GM18508 (cell line): ENCODE measurements around the gene SGTA.

Experiments
- ATAC-seq: cut with Tn5 transposase; IDR thresholded peaks from one replicate; pipeline ENCODE4 v1.9.1; 2021; ENCODE audit warnings: moderate number of reproducible peaks; ENCODE audit not compliant: insufficient read depth, unreplicated experiment

Gene SGTA

DNA sequence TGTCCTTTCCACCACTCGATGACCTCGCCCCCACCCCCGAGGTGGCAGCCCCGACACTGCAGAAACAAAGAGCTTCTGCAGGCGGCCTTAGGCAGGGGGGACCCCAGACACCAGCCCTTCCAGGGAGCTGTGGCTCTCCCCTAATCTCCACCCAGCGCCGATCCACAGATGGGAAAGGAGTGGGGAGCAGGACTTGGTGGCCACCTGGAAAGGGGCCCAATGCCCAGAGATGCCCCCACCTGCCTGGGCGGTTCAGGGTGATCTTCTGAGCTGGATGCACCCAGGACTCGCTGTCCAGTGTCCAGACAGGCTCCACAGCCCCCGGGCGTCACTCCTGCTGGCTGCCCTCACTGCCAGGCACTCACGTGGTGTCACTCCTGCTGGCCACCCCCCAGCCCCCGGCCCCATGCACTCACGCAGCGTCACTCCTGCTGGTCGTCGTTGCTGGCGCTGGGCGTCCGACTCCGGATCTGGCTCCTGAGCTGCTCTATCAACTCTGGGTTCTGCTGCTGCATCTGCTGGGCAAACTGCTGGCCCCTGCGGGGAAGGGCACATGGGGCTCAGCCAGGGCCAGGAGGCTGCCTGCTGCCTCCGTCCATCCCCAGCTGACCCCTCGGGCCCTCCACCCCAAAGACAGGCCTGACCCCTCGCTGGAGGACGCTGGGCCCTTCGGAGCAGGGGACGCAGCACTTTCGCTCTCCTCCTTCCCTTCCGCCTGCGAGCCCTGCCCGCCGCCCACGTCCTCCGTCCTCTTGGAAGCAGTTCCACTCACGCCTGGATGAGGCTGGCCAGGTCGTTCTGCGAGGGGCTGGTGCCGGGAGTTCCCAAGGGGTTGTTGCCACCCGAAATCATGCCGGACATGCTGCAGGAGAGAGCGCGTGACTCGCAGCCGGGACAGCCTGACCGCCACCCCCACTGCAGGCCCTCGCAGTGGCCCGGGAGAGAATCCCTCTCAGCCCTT is 25.9 kb downstream of the SGTA start:
- ATAC-seq, result no peak

DNA sequence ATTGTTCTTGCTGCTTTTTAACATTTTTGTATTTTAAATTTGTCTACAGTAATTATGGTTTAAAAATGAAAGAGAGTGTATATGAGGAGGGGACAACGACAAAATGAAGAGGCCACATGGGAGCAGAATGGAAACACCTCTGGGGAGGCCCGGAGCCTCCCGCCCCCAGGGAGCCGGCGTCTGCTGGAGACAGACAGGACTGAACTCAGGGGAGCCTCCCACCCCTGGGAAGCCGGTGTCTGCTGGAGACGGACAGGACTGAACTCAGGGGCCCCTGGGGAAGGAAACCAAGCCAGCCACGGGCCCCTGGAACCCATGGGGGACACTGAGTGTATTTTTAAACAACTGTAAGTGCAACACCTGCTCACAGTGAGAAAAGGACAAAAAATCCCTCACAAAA is 26.6 kb downstream of the SGTA start:
- ATAC-seq, result no peak

DNA sequence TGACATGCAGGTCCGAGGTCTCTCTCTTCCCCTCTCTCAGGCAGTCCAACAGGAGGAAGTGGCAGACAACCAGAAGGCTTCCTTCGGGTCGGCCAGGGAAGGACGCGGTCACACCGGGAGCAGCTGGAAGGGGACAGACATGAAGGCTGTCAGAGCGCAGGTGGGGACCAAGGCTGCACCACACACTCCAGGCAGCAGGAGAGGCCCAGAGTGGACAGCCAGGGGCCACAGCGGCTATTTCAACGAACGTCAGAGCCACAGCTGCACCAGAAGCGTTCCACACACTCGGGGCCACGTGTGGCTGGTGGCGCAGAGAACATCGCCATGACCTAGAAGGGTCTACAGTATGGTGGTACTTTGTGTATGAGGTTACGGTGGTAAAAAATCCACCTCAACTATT is 27.3 kb downstream of the SGTA start:
- ATAC-seq, result no peak

DNA sequence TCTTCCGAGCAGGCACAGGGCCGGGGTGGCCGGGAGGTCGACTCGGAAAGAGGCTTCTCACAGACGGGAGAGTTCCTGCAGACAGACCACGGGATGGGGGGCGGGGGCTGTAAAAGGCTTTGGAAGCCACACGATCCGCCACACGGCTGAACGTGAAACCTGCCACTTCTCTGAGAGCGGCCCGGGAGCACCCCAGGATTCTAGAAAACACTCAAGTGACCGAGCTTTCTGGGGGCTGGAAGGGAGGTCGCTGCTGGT is 27.7 kb downstream of the SGTA start:
- ATAC-seq, result no peak

DNA sequence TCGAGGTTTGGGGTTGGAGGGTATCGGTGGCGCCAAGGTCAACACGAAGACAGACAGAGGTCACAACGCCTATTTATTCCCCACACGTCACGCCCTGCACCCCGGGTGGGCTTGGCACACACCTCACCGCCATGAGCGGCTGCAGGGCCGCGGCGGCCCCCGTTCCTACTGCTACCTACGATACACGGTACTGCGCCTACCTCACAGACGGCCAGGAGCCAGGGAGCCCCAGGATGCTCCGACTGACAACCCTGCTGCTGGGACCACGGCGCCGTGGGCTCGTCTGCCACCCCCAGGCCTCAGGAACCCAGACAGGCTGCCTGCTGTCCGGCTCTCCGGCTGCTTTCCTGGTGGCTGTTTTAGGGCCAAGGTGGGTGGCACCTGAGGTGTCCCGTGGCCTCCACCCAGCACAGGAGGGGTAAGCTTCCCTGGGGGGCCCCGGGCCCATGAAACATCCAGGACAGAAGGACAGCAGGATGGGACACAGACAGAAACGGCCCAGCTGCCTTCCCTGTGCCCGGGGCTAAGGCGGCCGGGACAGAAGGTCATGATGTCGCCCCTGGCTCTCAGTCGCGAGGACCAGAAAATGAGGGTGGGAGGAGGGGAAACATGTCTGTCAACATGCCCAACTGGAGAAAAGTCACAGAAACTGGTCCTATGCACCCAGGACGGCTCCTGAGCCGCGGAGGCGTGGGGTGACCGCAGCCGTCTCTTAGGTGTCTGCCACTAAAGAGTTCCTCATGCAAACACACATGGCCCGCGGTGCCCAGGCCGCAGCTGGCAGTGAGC is 28.2 kb downstream of the SGTA start:
- ATAC-seq, result no peak

DNA sequence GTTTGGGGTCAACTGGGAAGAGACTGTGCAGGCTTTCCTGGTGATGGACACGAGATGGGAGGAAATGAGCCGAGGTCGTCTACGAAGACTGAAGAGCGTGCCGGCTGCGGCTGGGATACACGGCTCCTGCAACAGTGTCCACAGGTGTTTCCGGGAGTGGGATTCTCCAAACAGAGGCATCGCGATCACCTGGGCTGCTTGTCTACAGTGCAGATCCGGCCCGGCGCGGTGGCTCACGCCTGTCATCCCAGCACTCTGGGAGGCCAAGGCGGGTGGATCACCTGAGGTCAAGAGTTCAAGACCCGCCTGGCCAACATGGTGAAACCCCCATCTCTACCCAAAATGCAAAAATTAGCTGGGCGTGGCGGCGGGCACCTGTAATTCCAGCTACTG is 31.6 kb downstream of the SGTA start:
- ATAC-seq, result no peak

DNA sequence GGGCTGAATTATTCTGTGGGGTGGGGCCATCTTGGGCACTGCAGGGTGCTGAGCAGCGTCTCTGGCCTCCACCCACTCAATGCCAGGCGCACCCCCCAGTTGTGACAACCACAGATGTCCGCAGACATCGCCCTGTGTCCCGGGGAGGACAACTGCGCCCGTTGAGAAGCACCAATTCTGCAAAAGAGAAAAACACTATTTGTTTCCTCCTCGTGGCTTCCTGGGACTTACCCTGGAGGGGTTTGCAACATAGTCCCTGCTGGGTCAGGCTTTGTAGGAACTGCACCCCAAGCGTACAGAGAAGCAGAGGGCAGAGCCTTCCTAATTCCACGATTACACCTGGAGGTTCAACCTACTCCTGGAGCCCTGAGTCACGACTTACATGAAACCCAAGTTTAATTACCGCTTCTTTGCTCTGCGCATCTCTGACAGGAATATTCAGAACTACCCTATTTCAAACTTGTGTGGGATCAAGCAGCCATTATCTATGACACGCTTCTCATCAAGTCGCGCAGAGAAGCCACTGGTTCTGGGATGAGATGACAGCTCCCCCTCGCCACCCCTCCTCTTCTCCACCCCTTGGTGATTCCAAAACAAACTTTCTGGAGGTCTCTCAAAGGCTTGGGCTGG is 32.1 kb downstream of the SGTA start:
- no peak for ATAC-seq

DNA sequence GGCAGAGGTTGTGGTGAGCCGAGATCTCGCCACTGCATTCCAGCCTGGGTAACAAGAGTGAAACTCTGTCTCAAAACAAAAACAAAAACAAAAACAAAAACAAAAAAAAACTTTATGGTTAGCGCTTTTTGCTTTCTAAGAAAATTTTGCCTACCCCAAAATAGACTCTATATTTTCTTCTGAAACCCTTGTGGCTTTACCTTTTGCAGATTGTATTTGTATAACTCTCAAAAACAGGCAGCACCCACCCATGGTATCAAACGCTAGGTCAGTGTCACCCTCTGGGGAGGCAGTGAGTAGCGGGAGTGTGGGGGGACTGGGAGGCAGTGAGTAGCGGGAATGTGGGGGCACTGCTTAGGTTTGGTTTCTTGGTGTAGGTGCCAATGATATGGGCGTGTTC is 35.7 kb downstream of the SGTA start:
- ATAC-seq, result no peak

DNA sequence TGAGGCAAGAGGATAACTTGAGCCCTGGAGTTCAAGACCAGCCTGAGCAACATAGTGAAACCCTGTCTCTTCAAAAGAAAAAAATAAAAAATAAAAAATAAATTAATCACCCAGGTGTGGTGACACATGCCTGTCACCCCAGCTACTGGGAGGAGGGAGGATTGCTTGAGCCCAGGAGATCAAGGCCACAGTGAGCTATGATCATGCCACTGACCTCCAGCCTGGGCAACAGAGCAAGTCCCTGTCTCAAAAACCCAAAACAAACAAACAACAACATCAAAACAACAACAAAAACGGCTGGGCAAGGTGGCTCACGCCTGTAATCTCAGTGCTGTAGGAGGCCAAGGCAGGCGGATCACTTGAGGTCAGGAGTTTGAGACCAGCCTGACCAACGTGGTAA is 39.0 kb downstream of the SGTA start:
- ATAC-seq, result no peak

DNA sequence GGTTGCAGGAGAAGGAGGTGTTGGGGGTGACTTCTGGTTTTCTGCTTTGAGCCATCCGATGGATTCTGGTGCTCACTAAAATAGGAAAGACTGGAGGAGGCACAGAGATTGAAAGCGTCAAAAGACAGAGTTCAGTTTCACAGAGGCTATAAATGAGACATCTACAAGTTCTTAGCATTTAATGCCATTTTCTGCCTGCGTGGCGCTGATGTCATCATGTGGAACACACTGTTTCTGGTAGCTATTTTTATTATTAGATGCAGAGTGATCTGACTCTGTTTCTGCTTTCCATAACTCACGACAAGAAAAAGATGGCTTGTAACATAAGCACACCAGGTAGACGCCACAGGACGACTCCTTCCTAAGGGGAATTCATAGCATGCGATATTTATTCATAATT is 40.0 kb downstream of the SGTA start:
- no peak for ATAC-seq

DNA sequence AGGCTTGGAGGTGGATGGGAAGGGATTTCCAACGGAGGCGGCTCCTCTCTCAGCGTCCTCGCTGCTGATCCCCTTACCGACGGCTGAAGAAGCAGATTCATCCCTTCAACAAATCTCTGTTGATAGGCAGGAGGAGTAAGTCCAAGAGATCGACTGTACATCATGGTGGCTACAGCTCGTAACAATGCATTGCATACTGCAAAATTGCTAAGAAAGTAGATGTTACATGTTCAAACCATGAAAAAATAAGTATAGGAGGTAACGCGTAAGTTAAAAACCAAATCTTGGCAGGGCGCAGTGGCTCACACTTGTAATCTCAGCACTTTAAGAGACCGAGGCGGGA is 42.8 kb downstream of the SGTA start:
- ATAC-seq, result no peak

DNA sequence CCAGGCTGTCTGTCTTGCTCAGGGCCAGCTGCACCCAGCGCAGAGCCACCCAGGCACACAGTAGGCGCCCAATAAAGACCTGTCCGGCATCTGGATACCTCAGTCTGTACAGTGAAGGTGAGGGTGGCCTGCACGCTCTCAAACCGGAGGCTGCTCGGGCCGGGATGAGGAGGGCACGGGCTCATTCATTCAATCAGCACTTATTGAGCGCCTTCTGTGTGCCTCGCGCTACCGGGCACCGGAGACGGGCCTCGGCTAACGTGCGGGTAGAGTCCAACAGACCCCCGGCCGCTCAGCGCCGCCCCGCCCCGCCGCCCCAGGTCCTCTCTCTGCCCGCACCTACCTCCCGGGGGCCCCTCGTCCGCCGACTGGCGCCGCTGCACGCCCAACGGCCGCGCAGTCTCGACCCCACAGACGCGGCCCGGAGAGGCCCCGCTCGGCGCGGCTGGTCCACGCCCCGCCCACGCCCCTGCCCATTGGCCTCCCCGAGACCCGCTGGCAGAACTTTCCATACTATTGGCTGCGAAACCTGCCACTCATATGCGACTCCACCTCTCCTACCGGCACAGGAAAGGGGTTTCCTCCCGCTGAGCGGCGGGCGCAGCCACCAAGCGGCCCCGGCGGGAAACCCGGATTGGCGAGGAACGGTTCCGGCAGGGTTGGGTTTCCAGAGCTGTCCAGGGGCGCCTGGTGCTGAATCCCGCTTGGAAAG is 43.3 kb downstream of the SGTA start, which contains the start of gene SLC39A3:
TSS of gene SLC39A3 (minus strand) at position 416 of the 712 bp plus-strand sequence. CDS start 2,760 bp downstream, outside the sequence.
- peak; percentile 61 for ATAC-seq

DNA sequence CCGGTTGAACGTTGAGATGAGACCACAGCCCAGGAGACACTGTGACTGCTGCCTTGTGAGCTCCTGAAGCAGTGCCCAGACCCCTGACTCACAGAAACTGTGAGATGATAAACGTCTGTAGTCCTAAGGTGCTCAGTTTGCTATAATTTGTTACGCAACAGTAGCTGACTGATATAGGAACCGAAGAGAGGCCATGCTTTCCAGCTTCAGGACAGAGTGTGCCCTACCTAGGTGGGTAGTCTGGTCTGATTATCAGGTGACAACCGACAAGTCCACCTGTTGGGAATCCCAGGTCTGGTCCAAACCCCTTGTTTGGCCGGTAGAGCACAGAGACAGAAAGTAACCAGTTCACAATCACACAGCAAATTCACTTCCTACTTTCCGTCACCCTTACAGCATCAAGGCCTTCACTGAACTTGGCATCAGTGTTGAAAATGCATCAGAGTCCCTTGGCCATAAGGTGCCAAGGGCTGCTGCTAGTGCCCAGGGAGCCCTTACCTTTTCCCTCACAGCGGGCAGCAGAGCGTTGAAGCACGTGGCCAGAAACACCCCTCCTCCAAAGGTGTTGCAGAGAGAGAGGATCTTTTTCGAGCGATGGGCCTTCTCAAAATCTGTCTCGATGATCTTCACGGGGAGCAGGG is 46.4 kb downstream of the SGTA start:
- ATAC-seq, result no peak

DNA sequence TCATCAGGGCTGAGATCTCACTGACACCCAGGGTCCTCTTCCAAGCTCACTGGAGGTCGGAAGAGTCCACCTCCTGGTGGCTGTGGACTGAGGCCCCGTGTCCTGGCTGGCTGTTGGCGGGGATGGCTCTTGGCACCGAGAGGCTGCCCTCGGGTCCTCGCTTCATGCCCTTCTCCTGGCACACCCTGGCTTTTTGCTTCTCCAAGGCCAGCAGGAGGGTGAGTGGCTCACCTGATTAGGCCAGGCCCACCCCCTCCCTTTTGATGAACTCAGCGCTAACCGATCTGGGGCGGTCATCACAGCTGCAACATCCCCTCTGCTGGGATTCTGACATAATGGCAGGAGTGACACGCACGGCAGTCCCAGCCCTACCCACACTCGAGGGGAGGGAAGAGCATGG is 47.7 kb downstream of the SGTA start:
- no peak for ATAC-seq

DNA sequence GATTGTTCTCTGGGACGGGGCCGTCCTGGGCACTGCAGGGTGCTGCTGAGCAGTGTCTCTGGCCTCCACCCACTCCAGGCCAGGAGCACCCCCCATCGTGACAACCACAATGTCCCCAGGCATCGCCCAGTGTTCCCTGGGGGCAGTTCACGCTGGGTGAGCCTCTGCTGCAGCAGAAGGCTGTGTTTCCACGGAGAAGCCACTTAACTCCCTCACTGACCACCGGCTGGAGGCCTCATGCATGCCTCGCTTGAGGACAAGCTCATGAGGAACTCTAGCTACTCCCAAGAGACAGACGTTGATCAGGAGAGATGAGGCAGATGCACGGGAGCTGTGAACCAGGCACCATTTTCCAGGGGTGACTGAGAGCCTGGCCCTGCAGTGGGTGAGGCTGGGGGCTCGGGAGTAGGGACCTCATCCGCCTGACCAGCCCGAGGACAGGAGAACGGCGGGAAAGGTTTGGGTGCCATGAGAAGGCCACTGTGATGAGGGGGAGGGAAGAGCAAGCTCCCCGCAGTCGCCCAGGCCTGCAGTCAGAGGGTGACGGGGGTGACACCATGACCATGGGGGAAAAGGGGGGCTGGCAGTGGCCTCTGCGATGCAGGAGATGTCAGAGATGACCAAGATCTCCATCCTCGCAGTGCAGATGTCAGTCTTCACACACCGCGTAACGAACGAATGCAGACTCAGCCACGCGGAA is 48.3 kb downstream of the SGTA start:
- ATAC-seq, result no peak

DNA sequence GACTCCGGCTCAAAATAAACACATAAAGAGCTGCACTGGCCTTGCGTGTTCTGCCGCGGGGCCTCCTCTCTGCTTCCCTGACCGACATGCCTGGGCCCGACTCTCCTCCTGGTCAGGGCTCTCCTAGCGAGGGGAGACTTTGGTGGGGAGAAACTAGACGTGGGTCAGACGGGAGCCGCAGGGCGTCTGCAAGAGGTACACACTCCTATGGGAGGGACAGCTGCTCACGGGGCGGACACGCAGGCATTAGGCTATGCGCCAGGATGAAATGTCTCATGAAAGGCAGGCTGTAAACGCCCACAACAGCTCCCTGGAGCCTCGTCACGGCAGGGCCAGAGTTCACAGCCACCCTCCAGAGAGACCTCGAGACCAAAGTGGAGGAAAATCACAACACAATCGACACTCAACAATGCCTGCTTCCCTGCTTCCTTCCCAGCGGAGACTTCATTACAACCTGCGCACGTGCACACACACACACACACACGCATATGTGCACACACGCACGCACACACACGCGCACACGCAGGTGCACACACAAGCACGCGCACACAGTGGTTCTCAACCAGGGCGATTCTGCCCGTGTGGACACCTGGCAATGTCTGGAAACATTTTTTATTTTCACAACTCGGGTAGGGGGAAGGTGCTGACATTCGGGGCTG is 49.0 kb downstream of the SGTA start:
- no peak for ATAC-seq

DNA sequence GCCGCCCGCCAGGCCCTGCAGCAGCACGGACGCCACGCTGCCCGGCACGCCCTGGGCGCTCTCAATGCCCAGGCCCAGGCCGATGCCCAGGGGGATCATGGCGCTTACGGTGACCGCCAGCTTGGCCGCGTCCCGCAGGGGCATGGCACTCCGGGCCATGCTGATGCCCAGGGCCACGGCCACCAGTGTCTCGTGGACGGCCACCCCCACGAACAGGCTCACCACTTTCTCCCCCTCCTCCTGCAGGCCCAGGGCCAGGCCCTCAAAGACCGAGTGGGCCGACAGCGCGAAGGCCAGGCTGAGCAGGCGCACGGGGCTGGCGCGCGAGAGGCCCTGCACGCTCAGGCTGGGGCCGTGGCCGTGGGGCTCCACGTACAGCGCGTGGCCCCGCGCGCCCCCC is 50.2 kb downstream of the SGTA start:
- no peak for ATAC-seq

DNA sequence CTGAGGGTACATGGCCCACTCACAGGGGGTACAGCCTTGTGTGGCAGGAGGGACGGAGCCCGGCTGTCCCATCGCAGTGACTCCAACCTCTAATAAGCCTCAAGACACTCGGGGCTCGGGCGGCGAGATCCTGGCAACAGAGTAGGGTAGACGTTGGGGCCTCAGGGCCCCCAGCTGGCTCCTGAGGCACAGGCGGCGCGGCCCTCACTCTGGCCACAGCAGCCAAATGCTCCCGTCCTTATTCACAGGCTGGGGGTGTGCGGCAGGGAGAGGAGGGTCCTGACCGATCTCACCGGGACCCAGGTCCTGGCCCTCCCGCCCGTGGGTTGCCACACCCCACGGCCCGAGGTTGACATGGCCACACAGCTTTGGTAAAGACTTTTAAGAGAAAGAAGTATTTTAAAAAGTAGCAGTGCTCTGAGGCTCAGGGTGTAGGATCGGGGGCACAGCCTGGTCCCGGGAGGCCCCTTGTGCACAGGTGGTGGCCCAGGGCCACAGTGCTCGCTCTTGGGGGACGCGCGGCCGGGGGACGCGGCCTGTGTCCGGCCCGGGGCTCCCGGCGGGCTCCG is 50.8 kb downstream of the SGTA start:
- no peak for ATAC-seq
